AG09309 (cell line): ENCODE results near the gene TMA7B.

ENCODE experiments used
- DNase-seq: peaks from one replicate; pipeline ENCODE4 v3.0.0-alpha.2; 2010; ENCODE audit warnings: low read depth
- H3K4me3 ChIP-seq: 2 replicates; pipeline ENCODE4 v1.5.1; 2011; ENCODE audit warnings: mild to moderate bottlenecking, low read depth, low read length, moderate library complexity; ENCODE audit not compliant: control insufficient read depth
- CTCF ChIP-seq: IDR thresholded peaks from 2 replicates; pipeline ENCODE4 v1.5.1; 2011; ENCODE audit warnings: mild to moderate bottlenecking, low read depth, low read length, inconsistent platforms; ENCODE audit not compliant: insufficient read depth, control insufficient read depth; ENCODE audit errors: missing control alignments

Gene TMA7B

DNA sequence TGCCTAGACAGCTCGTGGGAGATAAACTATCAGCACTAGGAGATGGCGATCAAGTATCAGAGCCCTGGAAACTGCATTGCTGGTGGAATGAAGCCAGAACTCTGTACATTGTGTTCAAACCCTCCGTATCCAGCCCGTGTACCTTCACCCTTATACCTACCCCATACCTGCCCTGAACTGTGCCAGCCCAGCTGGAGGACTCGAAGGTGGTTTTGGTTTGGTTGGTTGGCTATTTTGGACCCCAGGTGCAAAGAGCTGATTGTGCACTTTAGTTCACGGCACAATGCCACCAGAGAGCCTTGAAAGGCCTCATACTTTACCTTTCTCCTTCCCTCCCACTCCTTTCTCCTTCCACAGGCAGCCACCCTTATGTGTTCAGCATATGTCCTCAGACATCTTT is 50.5 kb downstream of the TMA7B start:
- TF ChIP-seq CTCF: no peak
- H3K4me3 ChIP-seq: no peak overlapping the region
- DNase-seq: no peak
